ENCODE data around the gene TP53I3. TPM values are rescaled to one million over a fixed set of nuclear protein-coding genes. Genes with fewer than 3 reads are reported as not detected.

Gene TP53I3
- total RNA-seq, 4 donors from 2014 or later = 11.3 to 44.9 (median 17.2) TPM

DNA sequence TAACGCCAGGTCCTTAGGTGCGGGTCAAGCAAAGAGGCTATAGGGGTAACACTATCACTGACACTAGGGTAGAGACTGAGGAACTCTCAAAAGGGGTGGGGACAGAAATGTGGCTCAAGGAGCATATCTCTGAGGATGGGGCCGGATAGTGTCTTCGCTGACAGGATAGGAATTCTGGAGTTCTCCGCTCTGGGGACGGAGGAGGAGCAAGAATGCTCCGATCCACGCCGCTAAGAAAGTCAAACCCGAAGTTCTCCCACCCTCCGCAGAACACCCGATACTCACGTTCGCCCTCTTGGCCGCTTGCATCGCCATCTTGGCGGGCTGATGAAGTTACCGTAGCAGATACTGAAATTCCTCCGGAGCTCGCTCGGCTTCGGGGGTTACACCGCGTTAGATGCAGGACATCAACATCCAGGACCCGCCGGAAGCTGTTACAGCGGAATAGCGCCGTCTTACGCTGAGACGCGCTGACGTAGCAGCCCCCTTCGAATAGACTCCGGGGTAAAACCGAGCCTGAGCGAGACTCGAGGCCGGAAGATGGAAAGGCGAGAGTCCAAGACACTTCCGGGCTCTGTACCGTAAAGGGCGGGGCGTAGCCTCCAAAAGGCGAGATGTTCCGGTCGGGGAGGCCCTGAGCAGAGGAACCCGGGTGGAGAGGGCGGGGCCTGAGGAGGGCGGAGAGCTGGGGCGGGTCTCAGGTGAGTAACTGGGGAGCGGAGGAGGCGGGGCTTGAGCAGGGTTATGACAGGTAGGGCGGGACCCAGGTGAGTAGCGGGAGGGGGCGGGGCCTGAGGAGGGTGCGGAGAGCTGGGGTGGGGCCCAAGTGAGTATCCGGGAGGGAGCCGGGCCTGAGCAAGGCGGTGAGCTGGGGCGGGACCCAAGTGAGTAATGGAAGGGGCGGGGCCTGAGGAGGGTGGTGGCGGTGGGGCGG is 8.5 kb downstream of the TP53I3 start, which contains the start of gene SF3B6:
TSS of gene SF3B6 (minus strand) at position 412 of the 934 bp plus-strand sequence. CDS start at position 315, 97 bp downstream.
- ATAC-seq (ENCODE audit: low FRiP score) = peak; percentile 98
- DNase-seq (ENCODE audit: low spot score) = peak; percentile 93
- TF ChIP-seq, protein P1, sequence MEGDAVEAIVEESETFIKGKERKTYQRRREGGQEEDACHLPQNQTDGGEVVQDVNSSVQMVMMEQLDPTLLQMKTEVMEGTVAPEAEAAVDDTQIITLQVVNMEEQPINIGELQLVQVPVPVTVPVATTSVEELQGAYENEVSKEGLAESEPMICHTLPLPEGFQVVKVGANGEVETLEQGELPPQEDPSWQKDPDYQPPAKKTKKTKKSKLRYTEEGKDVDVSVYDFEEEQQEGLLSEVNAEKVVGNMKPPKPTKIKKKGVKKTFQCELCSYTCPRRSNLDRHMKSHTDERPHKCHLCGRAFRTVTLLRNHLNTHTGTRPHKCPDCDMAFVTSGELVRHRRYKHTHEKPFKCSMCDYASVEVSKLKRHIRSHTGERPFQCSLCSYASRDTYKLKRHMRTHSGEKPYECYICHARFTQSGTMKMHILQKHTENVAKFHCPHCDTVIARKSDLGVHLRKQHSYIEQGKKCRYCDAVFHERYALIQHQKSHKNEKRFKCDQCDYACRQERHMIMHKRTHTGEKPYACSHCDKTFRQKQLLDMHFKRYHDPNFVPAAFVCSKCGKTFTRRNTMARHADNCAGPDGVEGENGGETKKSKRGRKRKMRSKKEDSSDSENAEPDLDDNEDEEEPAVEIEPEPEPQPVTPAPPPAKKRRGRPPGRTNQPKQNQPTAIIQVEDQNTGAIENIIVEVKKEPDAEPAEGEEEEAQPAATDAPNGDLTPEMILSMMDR (IDR thresholded peaks at IDR 0.05) = no peak

DNA sequence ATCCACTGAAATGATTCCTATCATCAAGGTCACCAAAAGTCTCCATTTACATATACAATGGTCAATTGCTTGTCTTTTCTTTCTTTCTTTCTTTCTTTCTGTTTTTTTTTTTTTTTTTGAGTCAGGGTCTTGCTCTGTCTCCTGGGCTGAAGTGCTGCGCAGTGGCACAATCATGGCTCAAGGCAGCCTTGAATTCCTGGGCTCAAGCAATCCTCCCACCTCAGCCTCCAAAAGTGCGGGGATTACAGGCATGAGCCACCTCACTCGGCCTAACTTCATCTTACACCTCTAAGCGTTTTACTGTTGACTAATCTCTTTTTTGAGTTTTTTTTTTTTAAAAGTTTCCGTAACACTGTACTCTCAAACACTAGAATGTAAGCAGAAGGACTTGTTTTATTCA is 9.4 kb downstream of the TP53I3 start:
- TF ChIP-seq, protein P1 (IDR thresholded peaks at IDR 0.05) = no peak
- DNase-seq (ENCODE audit: low spot score) (no peak), ATAC-seq (ENCODE audit: low FRiP score) (no peak)

DNA sequence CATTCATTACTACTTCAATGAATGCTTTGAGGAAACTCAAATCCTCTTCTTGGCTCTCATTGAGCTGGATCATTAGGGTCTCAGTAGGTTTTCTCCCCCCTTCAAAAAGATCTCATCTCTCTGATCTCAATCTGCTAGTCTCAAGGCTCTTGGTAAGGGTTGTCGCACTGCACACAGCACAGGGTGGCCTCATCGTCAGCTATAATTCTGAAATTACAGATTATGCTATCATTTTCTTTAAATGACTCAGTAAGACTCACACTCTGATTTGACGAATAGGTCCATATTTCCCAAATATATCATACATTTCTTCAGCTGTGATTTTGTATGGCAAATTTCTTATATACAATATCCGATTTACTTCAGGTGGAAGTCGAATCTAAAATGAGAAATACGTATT is 10.8 kb downstream of the TP53I3 start:
- ATAC-seq (ENCODE audit: low FRiP score) (no peak), DNase-seq (ENCODE audit: low spot score) (no peak)

DNA sequence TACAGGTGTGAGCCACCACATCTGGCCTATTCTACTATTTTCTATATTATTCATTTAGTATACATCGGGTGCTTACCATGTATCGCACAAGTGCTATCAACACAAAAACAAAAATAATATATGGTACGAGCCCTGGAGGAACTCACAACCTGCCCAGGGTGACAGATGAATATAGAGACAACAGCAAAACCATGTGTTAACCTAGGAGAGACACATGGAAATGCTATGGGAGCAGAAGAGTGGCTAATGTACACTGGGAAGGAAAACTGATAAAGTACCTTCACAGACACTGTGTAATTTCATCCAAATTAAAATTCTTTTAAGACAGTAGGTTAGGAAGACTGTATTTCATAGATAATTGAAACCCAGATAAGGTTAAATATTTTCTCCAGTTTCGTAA is 12.4 kb downstream of the TP53I3 start:
- TF ChIP-seq, protein P1 (IDR thresholded peaks at IDR 0.05) = no peak
- no peak for ATAC-seq (ENCODE audit: low FRiP score)

More for the DNA sequence above, 10.8 kb downstream of the TP53I3 start:
- TF ChIP-seq, protein P1 (IDR thresholded peaks at IDR 0.05) = no peak

DNA sequence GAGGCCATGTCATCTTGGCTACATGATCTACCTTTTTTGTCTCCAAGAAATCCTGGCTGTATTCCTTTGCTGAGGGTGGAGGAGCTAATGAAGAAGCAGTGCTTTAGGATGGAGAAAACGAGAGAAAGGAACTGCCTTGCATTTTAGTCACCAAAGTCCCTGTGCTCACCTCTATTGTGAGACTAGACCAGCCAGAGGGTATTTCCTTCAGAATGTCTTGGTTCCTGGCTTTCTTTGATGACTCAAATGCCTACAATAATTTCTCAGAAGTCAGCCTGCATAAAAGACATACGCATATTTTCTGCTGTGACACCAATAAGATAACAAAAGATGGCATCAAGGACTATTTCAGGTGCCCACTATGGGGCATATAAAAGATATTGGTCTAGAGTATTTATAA is 19.3 kb downstream of the TP53I3 start:
- ATAC-seq (ENCODE audit: low FRiP score) = no peak

More for the DNA sequence above, 12.4 kb downstream of the TP53I3 start:
- DNase-seq (ENCODE audit: low spot score) = no peak

DNA sequence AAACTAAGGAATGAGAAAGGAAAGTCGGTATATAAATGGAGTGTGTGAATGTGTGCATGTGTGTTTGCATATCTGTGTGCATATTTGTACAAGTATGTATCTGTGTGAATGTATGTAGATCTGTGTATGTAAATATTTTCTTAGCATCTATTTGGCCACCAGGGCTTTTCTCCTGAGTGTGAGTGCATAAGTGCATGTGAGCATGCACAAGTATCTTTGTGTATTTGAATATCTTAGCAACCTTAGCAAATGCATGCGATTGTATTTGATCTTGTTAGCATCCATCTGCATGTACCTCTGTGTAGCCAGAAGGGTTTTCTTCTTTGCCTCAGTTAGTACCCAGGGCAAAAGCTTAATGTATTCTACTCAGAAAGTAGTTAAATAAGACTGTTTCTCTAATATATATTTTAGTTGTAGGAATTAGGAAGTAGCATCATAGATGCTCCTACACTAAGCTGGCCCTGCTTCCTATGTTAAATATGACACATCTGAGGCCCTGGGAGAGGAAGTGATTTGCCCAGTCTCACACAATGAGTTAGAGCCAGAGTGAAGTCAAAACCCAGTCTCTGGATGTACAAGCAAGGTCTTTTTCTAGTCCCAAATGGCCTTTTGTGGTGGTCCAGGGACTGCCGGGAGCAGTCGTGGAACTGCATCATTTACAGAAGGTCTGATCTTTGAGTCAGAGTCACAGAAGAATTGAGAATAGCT is 25.9 kb downstream of the TP53I3 start:
- TF ChIP-seq, protein P1 (IDR thresholded peaks at IDR 0.05) = no peak
- no peak for ATAC-seq (ENCODE audit: low FRiP score)

More for the DNA sequence above, 19.3 kb downstream of the TP53I3 start:
- no peak for DNase-seq (ENCODE audit: low spot score)
- TF ChIP-seq, protein P1 (IDR thresholded peaks at IDR 0.05) = no peak

More for the DNA sequence above, 25.9 kb downstream of the TP53I3 start:
- no peak for DNase-seq (ENCODE audit: low spot score)

Measured in omental fat pad (tissue), 4 donors.